HEK293 (cell line): ENCODE data around the gene THBD.

Source experiments
- CTCF ChIA-PET: fragments of 350-600 bp; formaldehyde crosslinking; extraction: SDS; loops from one replicate; lab custom pipeline; 2021; ENCODE audit warnings: antibody characterized with exemption; lab: Yijun Ruan, JAX
- POLR2A ChIA-PET: fragments of 300-600 bp; formaldehyde crosslinking; extraction: SDS; loops from one replicate; lab custom pipeline; 2020; ENCODE audit warnings: antibody characterized with exemption, inconsistent platforms; lab: Yijun Ruan, JAX
- H3K27ac ChIP-seq: fragments of 200-500 bp; sonication (Bioruptor generic); 2 replicates; pipeline ENCODE4 v1.5.1; 2014; ENCODE audit warnings: low read depth, low read length, control low read depth, inconsistent platforms; ENCODE audit errors: extremely low read depth
- H3K36me3 ChIP-seq, 2 experiments: fragments of 200-500 bp in 1 of 2; sonication (Bioruptor generic) in 1 of 2; 1 replicate in 1 of 2; 2 replicates in 1 of 2; pipeline ENCODE4 v1.5.1; 2014 to 2017; ENCODE audit warnings: inconsistent platforms in 2 of 2, low read length in 2 of 2; ENCODE audit not compliant: control insufficient read depth in 2 of 2, insufficient read depth in 1 of 2
- H3K4me1 ChIP-seq: fragments of 200-500 bp; sonication (Bioruptor generic); 2 replicates; pipeline ENCODE4 v1.5.1; 2014; ENCODE audit warnings: mild to moderate bottlenecking, low read length, inconsistent platforms; ENCODE audit not compliant: control insufficient read depth, insufficient read depth
- H3K4me3 ChIP-seq: 2 replicates; pipeline ENCODE4 v1.5.1; 2011; ENCODE audit warnings: low read depth, mild to moderate bottlenecking, control low read depth, low read length, moderate library complexity
- H3K9me3 ChIP-seq: fragments of 200-500 bp; sonication (Bioruptor generic); 2 replicates; pipeline ENCODE4 v1.5.1; 2014; ENCODE audit warnings: low read depth, low read length, inconsistent platforms; ENCODE audit not compliant: control insufficient read depth, insufficient read depth
- BCL11A ChIP-seq: fragments of 450-650 bp; formaldehyde crosslinking; IDR thresholded peaks from 2 replicates; pipeline ENCODE4 v1.5.1; 2016; ENCODE audit warnings: low read depth, missing biosample characterization, missing genetic modification characterization
- WT1 ChIP-seq: fragments of 450-650 bp; formaldehyde crosslinking; IDR thresholded peaks from 2 replicates; pipeline ENCODE4 v1.5.1; 2016; ENCODE audit warnings: missing biosample characterization, missing genetic modification characterization
- ZNF157 ChIP-seq: fragments of 450-650 bp; formaldehyde crosslinking; IDR thresholded peaks from 2 replicates; pipeline ENCODE4 v1.5.1; 2016; ENCODE audit warnings: missing biosample characterization, missing genetic modification characterization
- ZNF2 ChIP-seq: fragments of 450-650 bp; formaldehyde crosslinking; IDR thresholded peaks from 2 replicates; pipeline ENCODE4 v1.5.1; 2016; ENCODE audit warnings: missing biosample characterization, missing genetic modification characterization
- ZNF366 ChIP-seq: fragments of 450-650 bp; formaldehyde crosslinking; conservative IDR thresholded peaks from 2 replicates; pipeline ENCODE4 v1.5.1; 2016; ENCODE audit warnings: missing biosample characterization, missing genetic modification characterization
- ZNF585B ChIP-seq: fragments of 450-650 bp; formaldehyde crosslinking; IDR thresholded peaks from 2 replicates; pipeline ENCODE4 v1.5.1; 2016; ENCODE audit warnings: missing biosample characterization, missing genetic modification characterization
- ZNF629 ChIP-seq: fragments of 450-650 bp; formaldehyde crosslinking; IDR thresholded peaks from 2 replicates; pipeline ENCODE4 v1.5.1; 2017; ENCODE audit warnings: missing biosample characterization, missing genetic modification characterization
- TF ChIP-seq, protein P1 (sequence below): fragments of 450-650 bp; formaldehyde crosslinking; IDR thresholded peaks from 2 replicates; pipeline ENCODE4 v1.5.1; 2016; ENCODE audit warnings: missing biosample characterization, missing genetic modification characterization, borderline replicate concordance
- TF ChIP-seq, protein P2 (sequence below): fragments of 450-650 bp; IDR thresholded peaks from 2 replicates; pipeline ENCODE4 v1.5.1; 2018; ENCODE audit warnings: missing biosample characterization, missing genetic modification characterization
- TF ChIP-seq, protein P3 (sequence below): fragments of 450-650 bp; formaldehyde crosslinking; IDR thresholded peaks from 2 replicates; pipeline ENCODE4 v1.5.1; 2016; ENCODE audit warnings: missing biosample characterization, missing genetic modification characterization
- TF ChIP-seq, protein P4 (sequence below): fragments of 450-650 bp; formaldehyde crosslinking; IDR thresholded peaks from 2 replicates; pipeline ENCODE4 v1.5.1; 2016; ENCODE audit warnings: missing biosample characterization, missing genetic modification characterization
- TF ChIP-seq, protein P5 (sequence below): fragments of 450-650 bp; formaldehyde crosslinking; IDR thresholded peaks from 2 replicates; pipeline ENCODE4 v1.5.1; 2016; ENCODE audit warnings: missing biosample characterization, missing genetic modification characterization
- TF ChIP-seq, protein P6 (sequence below): fragments of 450-650 bp; formaldehyde crosslinking; IDR thresholded peaks from 2 replicates; pipeline ENCODE4 v1.5.1; 2017; ENCODE audit warnings: missing biosample characterization, missing genetic modification characterization
- TF ChIP-seq, protein P7 (sequence below): fragments of 450-650 bp; formaldehyde crosslinking; IDR thresholded peaks from 2 replicates; pipeline ENCODE4 v1.5.1; 2016; ENCODE audit warnings: missing biosample characterization, missing genetic modification characterization

The THBD gene

DNA sequence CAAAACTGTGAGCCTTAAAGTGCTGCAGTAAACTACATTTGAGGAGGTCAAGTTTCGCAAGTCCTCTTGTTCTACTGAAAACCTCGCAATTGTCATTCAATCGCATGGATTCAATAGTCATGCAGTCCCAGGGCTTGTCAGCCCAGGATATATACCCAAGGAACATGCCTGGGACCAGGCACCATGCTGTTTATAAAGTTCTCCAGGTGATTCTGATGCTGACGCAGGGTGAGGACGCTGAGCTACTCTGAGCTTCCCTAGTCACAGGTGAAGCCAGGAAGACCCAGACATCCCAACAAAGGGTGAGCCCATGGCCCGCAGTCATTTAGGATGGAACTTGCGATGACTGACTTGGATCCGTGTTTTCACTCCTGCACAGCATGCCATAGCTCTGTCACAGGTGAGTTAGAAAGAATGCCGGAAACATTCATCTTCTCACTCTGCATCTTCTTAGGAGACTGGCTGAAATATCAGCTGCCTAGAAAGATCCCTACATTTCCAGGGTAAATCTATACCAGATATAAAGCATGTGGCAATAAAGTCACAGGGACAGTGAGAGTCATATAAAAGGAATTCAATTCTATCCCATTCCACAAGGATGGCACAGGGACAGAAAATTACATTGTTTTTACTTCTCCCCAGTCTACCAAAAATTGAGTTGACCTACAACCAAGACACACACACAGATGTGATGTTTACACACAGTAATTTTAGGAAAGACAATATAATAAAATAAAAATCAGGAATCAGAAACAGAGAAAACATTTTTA is 41.4 kb downstream of the THBD start (continued):
- TF ChIP-seq, protein P1, sequence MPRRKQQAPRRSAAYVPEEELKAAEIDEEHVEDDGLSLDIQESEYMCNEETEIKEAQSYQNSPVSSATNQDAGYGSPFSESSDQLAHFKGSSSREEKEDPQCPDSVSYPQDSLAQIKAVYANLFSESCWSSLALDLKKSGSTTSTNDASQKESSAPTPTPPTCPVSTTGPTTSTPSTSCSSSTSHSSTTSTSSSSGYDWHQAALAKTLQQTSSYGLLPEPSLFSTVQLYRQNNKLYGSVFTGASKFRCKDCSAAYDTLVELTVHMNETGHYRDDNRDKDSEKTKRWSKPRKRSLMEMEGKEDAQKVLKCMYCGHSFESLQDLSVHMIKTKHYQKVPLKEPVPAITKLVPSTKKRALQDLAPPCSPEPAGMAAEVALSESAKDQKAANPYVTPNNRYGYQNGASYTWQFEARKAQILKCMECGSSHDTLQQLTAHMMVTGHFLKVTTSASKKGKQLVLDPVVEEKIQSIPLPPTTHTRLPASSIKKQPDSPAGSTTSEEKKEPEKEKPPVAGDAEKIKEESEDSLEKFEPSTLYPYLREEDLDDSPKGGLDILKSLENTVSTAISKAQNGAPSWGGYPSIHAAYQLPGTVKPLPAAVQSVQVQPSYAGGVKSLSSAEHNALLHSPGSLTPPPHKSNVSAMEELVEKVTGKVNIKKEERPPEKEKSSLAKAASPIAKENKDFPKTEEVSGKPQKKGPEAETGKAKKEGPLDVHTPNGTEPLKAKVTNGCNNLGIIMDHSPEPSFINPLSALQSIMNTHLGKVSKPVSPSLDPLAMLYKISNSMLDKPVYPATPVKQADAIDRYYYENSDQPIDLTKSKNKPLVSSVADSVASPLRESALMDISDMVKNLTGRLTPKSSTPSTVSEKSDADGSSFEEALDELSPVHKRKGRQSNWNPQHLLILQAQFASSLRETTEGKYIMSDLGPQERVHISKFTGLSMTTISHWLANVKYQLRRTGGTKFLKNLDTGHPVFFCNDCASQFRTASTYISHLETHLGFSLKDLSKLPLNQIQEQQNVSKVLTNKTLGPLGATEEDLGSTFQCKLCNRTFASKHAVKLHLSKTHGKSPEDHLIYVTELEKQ = no peak
- TF ChIP-seq, protein P2, sequence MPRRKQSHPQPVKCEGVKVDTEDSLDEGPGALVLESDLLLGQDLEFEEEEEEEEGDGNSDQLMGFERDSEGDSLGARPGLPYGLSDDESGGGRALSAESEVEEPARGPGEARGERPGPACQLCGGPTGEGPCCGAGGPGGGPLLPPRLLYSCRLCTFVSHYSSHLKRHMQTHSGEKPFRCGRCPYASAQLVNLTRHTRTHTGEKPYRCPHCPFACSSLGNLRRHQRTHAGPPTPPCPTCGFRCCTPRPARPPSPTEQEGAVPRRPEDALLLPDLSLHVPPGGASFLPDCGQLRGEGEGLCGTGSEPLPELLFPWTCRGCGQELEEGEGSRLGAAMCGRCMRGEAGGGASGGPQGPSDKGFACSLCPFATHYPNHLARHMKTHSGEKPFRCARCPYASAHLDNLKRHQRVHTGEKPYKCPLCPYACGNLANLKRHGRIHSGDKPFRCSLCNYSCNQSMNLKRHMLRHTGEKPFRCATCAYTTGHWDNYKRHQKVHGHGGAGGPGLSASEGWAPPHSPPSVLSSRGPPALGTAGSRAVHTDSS = no peak
- TF ChIP-seq, protein P3, sequence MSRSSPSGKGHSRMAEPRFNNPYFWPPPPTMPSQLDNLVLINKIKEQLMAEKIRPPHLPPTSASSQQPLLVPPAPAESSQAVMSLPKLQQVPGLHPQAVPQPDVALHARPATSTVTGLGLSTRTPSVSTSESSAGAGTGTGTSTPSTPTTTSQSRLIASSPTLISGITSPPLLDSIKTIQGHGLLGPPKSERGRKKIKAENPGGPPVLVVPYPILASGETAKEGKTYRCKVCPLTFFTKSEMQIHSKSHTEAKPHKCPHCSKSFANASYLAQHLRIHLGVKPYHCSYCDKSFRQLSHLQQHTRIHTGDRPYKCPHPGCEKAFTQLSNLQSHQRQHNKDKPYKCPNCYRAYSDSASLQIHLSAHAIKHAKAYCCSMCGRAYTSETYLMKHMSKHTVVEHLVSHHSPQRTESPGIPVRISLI (tag by site-specific recombination) = no peak
- TF ChIP-seq ZNF629 (tag by site-specific recombination) = no peak

DNA sequence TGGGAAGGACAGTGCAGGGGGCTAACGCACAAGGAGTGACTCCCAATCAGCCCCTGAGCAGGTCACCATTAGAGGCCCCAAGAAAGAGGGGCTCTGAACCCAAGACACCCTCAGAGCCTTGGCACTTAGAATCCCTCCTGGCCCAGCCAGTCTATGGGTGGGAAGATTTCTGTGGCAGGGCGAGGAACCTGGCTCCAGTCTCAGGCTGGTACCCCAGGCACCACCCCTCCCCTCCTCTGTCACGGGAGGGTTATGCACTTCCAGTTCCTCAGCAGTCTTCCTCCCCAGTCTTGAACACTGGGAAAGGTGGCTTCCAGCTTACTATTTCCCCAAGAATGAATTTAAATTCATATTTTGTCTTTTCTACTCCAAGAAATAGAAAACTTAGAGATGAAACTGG is 42.0 kb downstream of the THBD start:
- no peak overlapping the region for H3K4me3 ChIP-seq
- no peaks in the 10 kb centered on the region for H3K36me3 ChIP-seq
- no peak overlapping the region for H3K27ac ChIP-seq
- ChIA-PET POLR2A (no interaction called here), CTCF (no interaction called here)
- TF ChIP-seq ZNF585B (tag by site-specific recombination) (no peak), ZNF157 (tag by site-specific recombination) (peak; percentile 60)
- TF ChIP-seq, protein P4, sequence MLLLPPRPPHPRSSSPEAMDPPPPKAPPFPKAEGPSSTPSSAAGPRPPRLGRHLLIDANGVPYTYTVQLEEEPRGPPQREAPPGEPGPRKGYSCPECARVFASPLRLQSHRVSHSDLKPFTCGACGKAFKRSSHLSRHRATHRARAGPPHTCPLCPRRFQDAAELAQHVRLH = no peak
- no peaks in the 10 kb centered on the region for H3K4me1 ChIP-seq
- no peaks in the 10 kb centered on the region for H3K9me3 ChIP-seq

DNA sequence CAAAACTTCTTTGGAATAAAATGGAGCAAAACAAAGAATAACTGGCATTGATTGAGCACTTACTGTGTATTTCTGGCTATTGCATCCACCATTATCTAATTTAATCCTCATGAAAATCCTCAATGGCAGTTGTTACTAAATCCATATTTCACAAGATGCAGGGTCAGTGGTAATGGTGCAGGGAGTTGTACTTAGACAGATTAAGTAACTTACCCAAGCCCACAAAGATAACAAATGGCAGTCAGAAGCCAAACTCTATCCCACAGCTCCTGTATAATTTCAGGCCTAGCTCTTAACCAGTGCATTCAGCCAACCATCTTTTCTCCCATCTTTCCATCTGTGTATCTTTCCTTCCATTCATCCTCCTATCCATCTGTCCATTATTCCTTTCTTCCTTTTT is 43.7 kb downstream of the THBD start:
- CTCF ChIA-PET = no interaction called here
- POLR2A ChIA-PET = no interaction called here

DNA sequence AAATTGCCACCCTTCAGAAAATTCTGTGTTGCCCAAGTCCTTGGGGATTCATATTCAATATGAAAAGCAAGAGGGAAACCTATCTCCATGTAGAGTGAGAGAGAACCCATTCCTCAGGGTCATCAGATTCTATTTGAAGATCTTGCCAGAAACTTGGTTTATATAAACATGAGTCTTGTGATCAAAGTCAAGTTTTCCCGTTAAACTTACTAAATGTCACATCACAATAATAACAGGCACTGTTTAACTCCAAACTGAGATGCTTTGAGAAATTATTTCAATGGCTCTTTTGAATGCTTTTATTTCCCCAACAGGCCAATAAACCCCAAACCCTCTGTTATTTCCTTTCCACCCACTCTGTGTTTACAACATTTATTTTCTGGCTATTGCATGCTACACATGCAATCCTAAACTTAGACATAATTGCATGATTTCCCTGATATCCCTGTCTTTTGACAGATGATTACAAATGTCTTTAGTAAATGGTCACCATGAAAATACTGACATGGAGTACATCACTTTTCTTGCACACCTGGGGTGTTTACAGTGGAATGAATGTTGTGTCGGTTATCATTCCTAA is 45.5 kb downstream of the THBD start:
- Histone ChIP-seq H3K9me3 (no peaks in the 10 kb centered on the region), H3K4me1 (no peaks in the 10 kb centered on the region)
- CTCF ChIA-PET = no interaction called here
- TF ChIP-seq WT1 (tag by site-specific recombination) (no peak), BCL11A (tag by site-specific recombination) (no peak), ZNF2 (no peak)
- TF ChIP-seq, protein P5, sequence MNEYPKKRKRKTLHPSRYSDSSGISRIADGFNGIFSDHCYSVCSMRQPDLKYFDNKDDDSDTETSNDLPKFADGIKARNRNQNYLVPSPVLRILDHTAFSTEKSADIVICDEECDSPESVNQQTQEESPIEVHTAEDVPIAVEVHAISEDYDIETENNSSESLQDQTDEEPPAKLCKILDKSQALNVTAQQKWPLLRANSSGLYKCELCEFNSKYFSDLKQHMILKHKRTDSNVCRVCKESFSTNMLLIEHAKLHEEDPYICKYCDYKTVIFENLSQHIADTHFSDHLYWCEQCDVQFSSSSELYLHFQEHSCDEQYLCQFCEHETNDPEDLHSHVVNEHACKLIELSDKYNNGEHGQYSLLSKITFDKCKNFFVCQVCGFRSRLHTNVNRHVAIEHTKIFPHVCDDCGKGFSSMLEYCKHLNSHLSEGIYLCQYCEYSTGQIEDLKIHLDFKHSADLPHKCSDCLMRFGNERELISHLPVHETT (tag by site-specific recombination) = no peak
- TF ChIP-seq, protein P6, sequence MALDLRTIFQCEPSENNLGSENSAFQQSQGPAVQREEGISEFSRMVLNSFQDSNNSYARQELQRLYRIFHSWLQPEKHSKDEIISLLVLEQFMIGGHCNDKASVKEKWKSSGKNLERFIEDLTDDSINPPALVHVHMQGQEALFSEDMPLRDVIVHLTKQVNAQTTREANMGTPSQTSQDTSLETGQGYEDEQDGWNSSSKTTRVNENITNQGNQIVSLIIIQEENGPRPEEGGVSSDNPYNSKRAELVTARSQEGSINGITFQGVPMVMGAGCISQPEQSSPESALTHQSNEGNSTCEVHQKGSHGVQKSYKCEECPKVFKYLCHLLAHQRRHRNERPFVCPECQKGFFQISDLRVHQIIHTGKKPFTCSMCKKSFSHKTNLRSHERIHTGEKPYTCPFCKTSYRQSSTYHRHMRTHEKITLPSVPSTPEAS (tag by site-specific recombination) = no peak
- TF ChIP-seq, all 188 proteins: peak for 0
- POLR2A ChIA-PET = no interaction called here
- no peak overlapping the region for H3K4me3 ChIP-seq
- H3K27ac ChIP-seq = no peak overlapping the region
- no peaks in the 10 kb centered on the region for H3K36me3 ChIP-seq

More for the DNA sequence above, 43.7 kb downstream of the THBD start:
- Histone ChIP-seq H3K36me3 (no peaks in the 10 kb centered on the region), H3K4me1 (no peaks in the 10 kb centered on the region), H3K9me3 (no peaks in the 10 kb centered on the region), H3K4me3 (no peak overlapping the region)
- peak; percentile 67 for TF ChIP-seq ZNF366 (tag by site-specific recombination)
- TF ChIP-seq, protein P7, sequence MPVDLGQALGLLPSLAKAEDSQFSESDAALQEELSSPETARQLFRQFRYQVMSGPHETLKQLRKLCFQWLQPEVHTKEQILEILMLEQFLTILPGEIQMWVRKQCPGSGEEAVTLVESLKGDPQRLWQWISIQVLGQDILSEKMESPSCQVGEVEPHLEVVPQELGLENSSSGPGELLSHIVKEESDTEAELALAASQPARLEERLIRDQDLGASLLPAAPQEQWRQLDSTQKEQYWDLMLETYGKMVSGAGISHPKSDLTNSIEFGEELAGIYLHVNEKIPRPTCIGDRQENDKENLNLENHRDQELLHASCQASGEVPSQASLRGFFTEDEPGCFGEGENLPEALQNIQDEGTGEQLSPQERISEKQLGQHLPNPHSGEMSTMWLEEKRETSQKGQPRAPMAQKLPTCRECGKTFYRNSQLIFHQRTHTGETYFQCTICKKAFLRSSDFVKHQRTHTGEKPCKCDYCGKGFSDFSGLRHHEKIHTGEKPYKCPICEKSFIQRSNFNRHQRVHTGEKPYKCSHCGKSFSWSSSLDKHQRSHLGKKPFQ (tag by site-specific recombination) = no peak
- TF ChIP-seq, all 188 proteins: peak for 1
- H3K27ac ChIP-seq = no peak overlapping the region
